ENCODE results near the gene DCAF6.

The DCAF6 gene

GRCh38 chr1:168001213-168001612 is 64.7 kb downstream of the DCAF6 start:
- no peak overlapping the region for H3K4me3 Mint-ChIP-seq
- peaks cover 38% of the 10 kb centered on the region for H3K36me3 Mint-ChIP-seq (ENCODE audit: low read depth)
- H3K27me3 Mint-ChIP-seq = no peaks in the 10 kb centered on the region
- no peak overlapping the region for H3K27ac Mint-ChIP-seq
- no peaks in the 10 kb centered on the region for H3K9me3 Mint-ChIP-seq
- H3K4me1 Mint-ChIP-seq (ENCODE audit: low read depth) = no peaks in the 10 kb centered on the region

DNA sequence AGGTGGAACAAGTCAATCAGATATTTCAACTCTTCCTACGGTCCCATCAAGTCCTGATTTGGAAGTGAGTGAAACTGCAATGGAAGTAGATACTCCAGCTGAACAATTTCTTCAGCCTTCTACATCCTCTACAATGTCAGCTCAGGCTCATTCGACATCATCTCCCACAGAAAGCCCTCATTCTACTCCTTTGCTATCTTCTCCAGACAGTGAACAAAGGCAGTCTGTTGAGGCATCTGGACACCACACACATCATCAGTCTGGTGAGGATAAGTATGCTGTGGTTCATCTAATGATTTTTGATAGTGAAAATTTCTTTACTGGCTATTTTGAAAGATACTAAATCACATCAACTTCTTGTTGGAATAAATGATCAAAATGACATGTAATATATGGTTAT is 68.0 kb downstream of the DCAF6 start:
- H3K36me3 Mint-ChIP-seq (ENCODE audit: low read depth) = peaks cover 45% of the 10 kb centered on the region
- H3K27me3 Mint-ChIP-seq = no peaks in the 10 kb centered on the region
- H3K4me3 Mint-ChIP-seq = no peak overlapping the region
- no peaks in the 10 kb centered on the region for H3K9me3 Mint-ChIP-seq
- no peaks in the 10 kb centered on the region for H3K4me1 Mint-ChIP-seq (ENCODE audit: low read depth)
- H3K27ac Mint-ChIP-seq = no peak overlapping the region

GRCh38 chr1:168005529-168005928 is 69.0 kb downstream of the DCAF6 start:
- Mint-ChIP-seq H3K27ac (no peak overlapping the region), H3K4me3 (no peak overlapping the region), H3K36me3 (ENCODE audit: low read depth) (peaks cover 46% of the 10 kb centered on the region), H3K4me1 (ENCODE audit: low read depth) (no peaks in the 10 kb centered on the region), H3K9me3 (no peaks in the 10 kb centered on the region), H3K27me3 (no peaks in the 10 kb centered on the region)

- no peak overlapping the region for H3K4me3 Mint-ChIP-seq
- H3K4me1 Mint-ChIP-seq (ENCODE audit: low read depth) = no peaks in the 10 kb centered on the region
- H3K9me3 Mint-ChIP-seq = no peaks in the 10 kb centered on the region
- no peak overlapping the region for H3K27ac Mint-ChIP-seq
- peaks cover 42% of the 10 kb centered on the region for H3K36me3 Mint-ChIP-seq (ENCODE audit: low read depth)
- no peaks in the 10 kb centered on the region for H3K27me3 Mint-ChIP-seq
Observed at GRCh38 chr1:168007691-168008090, 71.2 kb downstream of the DCAF6 start.

- Mint-ChIP-seq H3K4me3 (no peak overlapping the region), H3K9me3 (no peaks in the 10 kb centered on the region), H3K4me1 (ENCODE audit: low read depth) (no peaks in the 10 kb centered on the region), H3K36me3 (ENCODE audit: low read depth) (peaks cover 48% of the 10 kb centered on the region), H3K27ac (no peak overlapping the region), H3K27me3 (no peaks in the 10 kb centered on the region)
Observed at GRCh38 chr1:168008595-168008994, 72.1 kb downstream of the DCAF6 start.

DNA sequence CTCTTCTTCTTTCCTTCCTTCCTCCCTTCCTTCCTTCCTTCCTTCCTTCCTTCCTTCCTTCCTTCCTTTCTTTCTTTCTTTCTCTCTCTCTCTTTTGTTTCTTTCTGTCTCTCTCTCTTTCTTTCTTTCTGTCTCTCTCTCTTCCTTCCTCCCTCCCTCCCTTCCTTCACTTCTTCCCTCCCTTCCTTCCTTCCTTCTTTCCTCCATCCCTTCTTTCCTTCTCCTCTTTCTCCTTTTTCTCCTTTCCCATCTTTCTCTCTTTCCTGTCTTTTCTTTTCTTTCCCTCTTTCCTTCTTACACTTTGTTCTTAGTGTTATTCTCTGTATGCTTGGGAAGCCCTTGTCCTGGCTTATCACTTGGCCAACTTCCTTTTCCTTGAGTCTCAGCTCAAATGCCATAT is 72.8 kb downstream of the DCAF6 start:
- Mint-ChIP-seq H3K27ac (peak overlapping the region; percentile 19), H3K36me3 (ENCODE audit: low read depth) (peaks cover 52% of the 10 kb centered on the region), H3K27me3 (no peaks in the 10 kb centered on the region), H3K4me3 (no peak overlapping the region), H3K9me3 (no peaks in the 10 kb centered on the region), H3K4me1 (ENCODE audit: low read depth) (no peaks in the 10 kb centered on the region)

DNA sequence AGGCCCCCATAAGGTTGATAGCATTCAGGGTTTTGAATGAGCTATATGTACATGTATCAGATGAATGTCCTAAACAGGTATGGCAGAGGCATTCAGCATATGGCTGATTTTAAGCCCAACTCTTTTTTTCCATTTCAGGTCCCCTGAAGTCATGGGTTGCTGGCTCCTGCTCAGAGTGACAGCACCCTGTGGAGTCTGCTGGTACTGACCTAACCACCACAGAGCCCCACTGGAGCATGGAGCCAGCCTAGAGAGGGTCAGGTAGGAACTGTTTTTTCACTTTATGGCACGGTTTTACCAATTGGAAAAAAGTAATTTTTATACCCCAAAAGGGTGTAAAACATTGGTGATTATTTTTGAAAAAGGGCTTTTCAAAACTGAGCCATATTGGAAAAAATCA is 82.9 kb downstream of the DCAF6 start:
- H3K36me3 Mint-ChIP-seq (ENCODE audit: low read depth) = peaks cover 27% of the 10 kb centered on the region
- H3K9me3 Mint-ChIP-seq = no peaks in the 10 kb centered on the region
- H3K27ac Mint-ChIP-seq = no peak overlapping the region
- H3K4me1 Mint-ChIP-seq (ENCODE audit: low read depth) = no peaks in the 10 kb centered on the region
- no peak overlapping the region for H3K4me3 Mint-ChIP-seq
- no peaks in the 10 kb centered on the region for H3K27me3 Mint-ChIP-seq

GRCh38 chr1:168031198-168031597 is 94.7 kb downstream of the DCAF6 start:
- H3K36me3 Mint-ChIP-seq (ENCODE audit: low read depth) = peaks cover 8% of the 10 kb centered on the region
- no peaks in the 10 kb centered on the region for H3K27me3 Mint-ChIP-seq
- H3K9me3 Mint-ChIP-seq = no peaks in the 10 kb centered on the region
- H3K4me1 Mint-ChIP-seq (ENCODE audit: low read depth) = no peaks in the 10 kb centered on the region
- no peak overlapping the region for H3K4me3 Mint-ChIP-seq
- no peak overlapping the region for H3K27ac Mint-ChIP-seq

GRCh38 chr1:168031627-168032026 is 95.1 kb downstream of the DCAF6 start:
- no peaks in the 10 kb centered on the region for H3K9me3 Mint-ChIP-seq
- no peaks in the 10 kb centered on the region for H3K4me1 Mint-ChIP-seq (ENCODE audit: low read depth)
- H3K27me3 Mint-ChIP-seq = no peaks in the 10 kb centered on the region
- H3K4me3 Mint-ChIP-seq = no peak overlapping the region
- no peak overlapping the region for H3K27ac Mint-ChIP-seq
- peaks cover 8% of the 10 kb centered on the region for H3K36me3 Mint-ChIP-seq (ENCODE audit: low read depth)

DNA sequence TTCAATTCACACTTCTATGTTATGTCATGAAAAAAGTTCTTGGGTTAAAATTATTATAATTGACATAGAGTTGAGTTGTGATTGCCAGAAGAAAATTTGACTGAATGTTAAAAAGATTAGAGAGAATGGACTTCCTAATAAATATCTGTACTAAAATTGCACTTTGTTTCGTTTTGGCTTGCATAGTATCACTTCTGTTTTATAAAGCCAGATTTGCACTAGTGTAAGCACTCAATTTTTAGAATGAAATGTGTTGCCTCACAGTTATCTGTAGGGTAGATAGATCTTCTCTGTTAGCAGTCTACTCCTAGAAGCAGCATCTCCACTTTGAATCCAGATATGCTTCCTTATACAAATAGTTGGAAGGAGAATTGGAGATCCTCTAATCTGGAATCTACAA is 95.5 kb downstream of the DCAF6 start:
- peaks cover 8% of the 10 kb centered on the region for H3K36me3 Mint-ChIP-seq (ENCODE audit: low read depth)
- no peaks in the 10 kb centered on the region for H3K4me1 Mint-ChIP-seq (ENCODE audit: low read depth)
- no peak overlapping the region for H3K27ac Mint-ChIP-seq
- H3K27me3 Mint-ChIP-seq = no peaks in the 10 kb centered on the region
- H3K9me3 Mint-ChIP-seq = no peaks in the 10 kb centered on the region
- H3K4me3 Mint-ChIP-seq = no peak overlapping the region

DNA sequence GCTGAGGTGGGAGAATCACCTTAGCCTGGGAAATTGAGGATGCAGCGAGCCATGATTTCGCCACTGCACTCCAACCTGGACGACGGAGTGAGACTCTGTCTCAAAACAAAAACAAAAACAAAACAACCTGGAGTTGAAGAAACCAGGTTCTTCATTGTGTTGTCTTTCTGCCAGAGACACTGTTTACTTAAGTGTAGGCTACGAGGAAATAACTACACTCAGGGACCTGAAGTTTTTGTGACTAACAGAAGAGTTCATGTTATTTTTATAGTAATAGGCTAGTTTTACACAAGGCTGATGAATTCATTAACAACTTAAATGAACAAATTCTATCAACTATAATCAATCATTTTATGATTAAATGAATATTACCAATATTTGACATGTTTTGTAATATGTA is 98.9 kb downstream of the DCAF6 start:
- H3K36me3 Mint-ChIP-seq (ENCODE audit: low read depth) = peaks cover 12% of the 10 kb centered on the region

GRCh38 chr1:168042362-168042761 is 105.9 kb downstream of the DCAF6 start:
- H3K4me3 Mint-ChIP-seq = no peak overlapping the region
- H3K4me1 Mint-ChIP-seq (ENCODE audit: low read depth) = no peaks in the 10 kb centered on the region
- H3K27ac Mint-ChIP-seq = no peak overlapping the region
- H3K36me3 Mint-ChIP-seq (ENCODE audit: low read depth) = peaks cover 41% of the 10 kb centered on the region
- no peaks in the 10 kb centered on the region for H3K27me3 Mint-ChIP-seq
- H3K9me3 Mint-ChIP-seq = no peaks in the 10 kb centered on the region

More for the DNA sequence above, 98.9 kb downstream of the DCAF6 start:
- Mint-ChIP-seq H3K9me3 (no peaks in the 10 kb centered on the region), H3K4me1 (ENCODE audit: low read depth) (no peaks in the 10 kb centered on the region), H3K27me3 (no peaks in the 10 kb centered on the region), H3K4me3 (no peak overlapping the region), H3K27ac (no peak overlapping the region)

DNA sequence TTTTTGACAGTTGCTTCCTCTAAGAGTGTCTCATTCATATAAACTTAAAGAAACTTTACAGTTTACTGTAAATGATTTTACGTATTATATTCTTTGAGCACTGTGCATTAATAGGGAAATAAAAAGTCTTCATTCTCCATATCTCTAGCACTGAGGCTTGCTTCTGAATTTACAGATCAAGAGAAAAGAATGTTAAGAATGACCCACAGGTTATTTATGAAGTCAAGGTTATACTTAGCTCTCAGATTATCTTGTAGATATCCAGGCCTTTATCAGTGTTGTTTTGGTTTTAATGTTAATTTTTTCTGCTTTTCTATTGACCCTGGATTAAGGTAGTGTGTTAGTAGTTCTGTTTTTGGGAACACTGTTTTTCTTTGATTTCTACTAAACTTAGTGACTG is 108.8 kb downstream of the DCAF6 start:
- H3K27me3 Mint-ChIP-seq = no peaks in the 10 kb centered on the region
- no peaks in the 10 kb centered on the region for H3K4me1 Mint-ChIP-seq (ENCODE audit: low read depth)
- H3K4me3 Mint-ChIP-seq = no peak overlapping the region
- no peaks in the 10 kb centered on the region for H3K9me3 Mint-ChIP-seq
- H3K36me3 Mint-ChIP-seq (ENCODE audit: low read depth) = peaks cover 50% of the 10 kb centered on the region
- H3K27ac Mint-ChIP-seq = no peak overlapping the region

DNA sequence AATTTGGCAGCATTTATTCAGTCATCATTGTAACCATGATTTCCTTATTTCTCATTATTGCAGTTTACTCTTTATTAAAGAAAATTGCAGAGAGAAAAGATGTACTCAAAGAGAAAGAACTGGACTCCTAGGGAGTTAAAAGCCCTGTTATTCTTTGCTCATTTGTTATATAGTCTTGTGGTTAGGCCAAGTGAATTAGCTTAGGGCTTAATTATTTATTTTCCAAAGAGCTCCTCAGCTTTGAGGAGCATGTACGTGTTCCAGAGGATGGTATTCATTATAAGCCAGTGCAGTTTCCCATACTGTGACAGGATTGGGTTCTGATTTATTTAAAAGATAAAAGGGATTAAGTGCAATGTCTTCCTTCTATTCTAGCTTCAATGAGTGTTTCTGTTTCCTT is 113.8 kb downstream of the DCAF6 start:
- Mint-ChIP-seq H3K36me3 (ENCODE audit: low read depth) (peaks cover 28% of the 10 kb centered on the region), H3K4me1 (ENCODE audit: low read depth) (no peaks in the 10 kb centered on the region), H3K27ac (no peak overlapping the region), H3K4me3 (no peak overlapping the region), H3K27me3 (no peaks in the 10 kb centered on the region), H3K9me3 (no peaks in the 10 kb centered on the region)

- Mint-ChIP-seq H3K4me1 (ENCODE audit: low read depth) (no peaks in the 10 kb centered on the region), H3K9me3 (peaks cover 2% of the 10 kb centered on the region), H3K27me3 (no peaks in the 10 kb centered on the region), H3K27ac (no peak overlapping the region), H3K36me3 (ENCODE audit: low read depth) (peaks cover 29% of the 10 kb centered on the region), H3K4me3 (no peak overlapping the region)
Observed at GRCh38 chr1:168050880-168051279, 114.4 kb downstream of the DCAF6 start.

- no peaks in the 10 kb centered on the region for H3K27me3 Mint-ChIP-seq
Observed at GRCh38 chr1:168053681-168054080, 117.2 kb downstream of the DCAF6 start.

GRCh38 chr1:168054117-168054516 is 117.6 kb downstream of the DCAF6 start:
- H3K4me1 Mint-ChIP-seq (ENCODE audit: low read depth) = no peaks in the 10 kb centered on the region
- H3K36me3 Mint-ChIP-seq (ENCODE audit: low read depth) = peaks cover 19% of the 10 kb centered on the region
- H3K9me3 Mint-ChIP-seq = peaks cover 3% of the 10 kb centered on the region
- no peak overlapping the region for H3K4me3 Mint-ChIP-seq
- H3K27ac Mint-ChIP-seq = no peak overlapping the region
- H3K27me3 Mint-ChIP-seq = no peaks in the 10 kb centered on the region

More at GRCh38 chr1:168053681-168054080, 117.2 kb downstream of the DCAF6 start:
- no peak overlapping the region for H3K27ac Mint-ChIP-seq
- H3K36me3 Mint-ChIP-seq (ENCODE audit: low read depth) = peaks cover 22% of the 10 kb centered on the region
- peaks cover 3% of the 10 kb centered on the region for H3K9me3 Mint-ChIP-seq
- no peak overlapping the region for H3K4me3 Mint-ChIP-seq
- H3K4me1 Mint-ChIP-seq (ENCODE audit: low read depth) = no peaks in the 10 kb centered on the region
